ENCODE measurements around the gene CCP110.
A peak's percentile ranks its signal among the peaks of the same experiment; 100 is the strongest.

The CCP110 gene

DNA sequence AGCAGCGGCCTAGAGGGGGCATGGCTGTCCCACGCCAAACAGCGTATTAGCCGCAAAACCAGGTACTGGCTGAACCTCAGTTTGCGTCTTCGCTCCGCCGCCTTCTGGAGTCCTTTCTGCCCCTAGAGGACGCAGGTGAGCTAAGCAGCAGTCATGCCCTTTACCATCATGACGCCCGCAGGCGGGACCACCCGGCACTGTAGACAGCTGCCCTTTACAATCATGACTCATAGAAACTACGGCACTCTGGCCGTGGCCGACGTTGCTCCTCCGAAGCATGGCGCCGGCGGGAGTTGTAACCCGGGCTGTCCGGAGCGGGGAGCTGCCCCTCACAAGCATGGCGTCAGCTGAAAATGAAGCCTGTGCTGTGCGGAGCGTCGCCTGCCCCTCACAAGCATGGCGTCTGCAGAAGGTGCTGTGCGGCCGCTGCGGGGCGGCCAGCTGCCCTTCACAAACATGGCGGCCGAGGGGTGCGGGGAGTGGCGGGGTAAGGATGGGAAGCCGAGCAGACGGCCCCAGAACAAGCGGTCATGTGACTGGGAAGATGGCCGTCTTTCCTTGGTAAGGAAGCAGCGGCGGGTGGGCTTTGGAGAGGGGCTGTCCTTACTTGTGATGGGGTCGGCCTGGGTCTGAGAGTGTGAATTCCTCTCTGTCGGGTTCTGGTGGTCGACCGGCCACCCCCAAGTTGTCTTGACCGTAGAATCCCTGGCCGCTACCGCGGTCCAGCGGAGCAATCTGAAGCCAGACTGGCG lies 31.6 kb downstream of the CCP110 start, which contains the start of gene VPS35L:
VPS35L (plus strand) TSS at position 518 of the 752 bp plus-strand sequence; CDS start at position 545, 27 bp downstream.
- peak; percentile 75 for DNase-seq (ENCODE audit: low spot score)

DNA sequence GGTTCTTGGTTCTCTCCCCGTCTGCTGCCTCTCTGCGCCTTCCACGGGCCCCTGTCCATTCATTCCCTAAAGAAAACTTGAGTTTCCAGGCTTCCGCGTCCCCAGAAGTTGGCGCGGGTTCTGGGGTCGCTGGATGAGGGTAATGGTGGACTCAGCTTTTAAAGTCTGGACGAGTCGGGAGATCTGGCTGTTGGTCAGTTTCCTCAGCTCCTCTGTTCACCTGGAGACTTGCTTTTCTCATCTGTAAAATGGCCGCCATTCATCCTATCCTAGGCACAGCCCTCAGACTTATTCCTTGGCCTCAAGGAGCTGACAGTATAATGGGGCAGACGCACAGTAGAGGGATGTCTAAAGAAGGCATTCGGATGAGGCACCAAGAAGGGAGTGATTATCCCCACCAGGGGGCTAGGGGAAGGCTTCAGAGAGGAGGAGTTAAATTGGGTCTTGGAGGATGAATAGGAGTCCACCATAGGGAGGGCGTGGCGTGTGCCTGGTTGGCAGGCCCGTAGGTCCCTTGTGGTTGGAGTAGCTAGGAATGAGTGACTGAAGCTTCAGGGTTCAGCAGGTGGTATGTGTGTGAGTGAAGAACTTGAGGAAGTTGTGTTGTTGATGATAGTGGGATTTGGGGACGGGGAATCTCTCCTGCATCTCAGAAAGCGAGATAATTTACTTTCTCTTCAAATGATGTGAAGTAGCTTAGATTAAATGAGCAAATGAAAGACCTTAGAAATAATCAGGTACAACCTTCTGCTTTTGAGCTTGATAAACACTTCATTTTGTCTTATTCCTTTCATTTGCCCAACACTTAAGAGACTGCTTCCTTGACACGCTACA lies 32.4 kb downstream of the CCP110 start:
- DNase-seq (ENCODE audit: low spot score), result no peak

DNA sequence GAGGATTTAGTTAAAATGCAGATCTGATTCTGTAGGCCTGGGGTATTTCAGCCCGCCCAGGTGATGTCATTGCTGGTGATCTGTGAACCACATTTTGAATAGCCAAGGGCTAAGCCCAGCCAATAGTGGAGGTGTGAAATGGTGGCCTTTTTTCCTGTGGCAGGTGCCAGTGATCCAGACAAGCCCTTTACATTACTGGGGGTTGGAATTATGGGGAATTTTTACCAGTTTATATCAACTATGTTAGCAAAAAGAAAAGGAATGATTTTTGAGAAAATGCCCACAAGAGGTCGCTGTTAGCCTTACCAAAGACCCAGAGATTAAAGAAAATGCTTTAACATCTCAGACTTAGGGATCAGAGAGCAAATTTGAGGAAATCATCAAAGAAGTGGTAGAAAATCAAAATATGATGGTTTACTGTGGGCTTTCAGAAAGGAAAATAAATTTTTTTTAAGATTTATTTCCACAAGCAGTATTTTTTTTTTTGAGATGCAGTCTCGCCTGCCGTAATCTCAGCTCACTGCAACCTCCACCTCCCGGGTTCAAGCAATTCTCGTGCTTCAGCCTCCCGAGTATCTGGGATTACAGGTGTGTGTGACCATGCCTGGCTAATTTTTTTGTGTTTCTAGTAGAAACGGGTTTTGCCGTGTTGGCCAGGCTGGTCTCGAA lies 35.6 kb downstream of the CCP110 start:
- peak; percentile 33 for DNase-seq (ENCODE audit: low spot score)

DNA sequence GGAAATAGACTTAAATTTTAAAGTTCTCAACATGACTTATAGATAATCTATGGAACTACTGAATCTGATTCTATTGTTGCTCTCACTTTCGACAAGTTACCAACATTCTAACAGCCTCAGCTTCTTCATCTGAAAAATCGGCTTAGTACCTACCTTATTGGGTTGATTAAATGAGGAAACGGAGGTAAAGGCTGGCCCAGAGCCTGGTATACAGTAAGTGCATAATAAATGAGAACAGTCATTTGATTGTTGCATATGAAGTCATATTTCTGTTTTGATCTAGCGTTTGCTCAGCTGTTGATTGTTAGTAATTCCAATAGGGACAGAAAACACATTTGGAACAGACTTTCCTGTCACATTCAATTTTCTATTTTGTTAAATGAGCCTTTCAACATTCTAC lies 36.3 kb downstream of the CCP110 start:
- no peak for DNase-seq (ENCODE audit: low spot score)

DNA sequence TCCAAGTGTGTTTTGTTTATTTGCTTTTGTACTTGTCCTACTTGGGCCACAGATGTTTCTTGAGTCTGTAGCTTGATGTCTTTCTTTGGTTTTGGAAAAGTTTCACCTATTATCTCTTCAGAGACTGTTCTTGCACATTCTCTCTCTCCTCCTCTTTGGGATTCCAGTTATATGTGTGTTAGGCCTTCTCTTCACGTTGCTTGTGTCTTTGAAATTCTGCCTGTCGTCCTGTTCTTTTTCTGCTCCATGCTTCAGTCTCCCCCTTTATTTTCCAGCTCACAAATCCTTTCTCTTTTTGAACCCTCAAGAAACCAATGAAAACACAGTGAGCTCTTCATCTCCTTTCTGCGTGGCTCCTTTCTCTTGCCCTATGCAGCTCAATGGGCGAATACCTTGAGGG lies 39.6 kb downstream of the CCP110 start:
- DNase-seq (ENCODE audit: low spot score), result no peak

DNA sequence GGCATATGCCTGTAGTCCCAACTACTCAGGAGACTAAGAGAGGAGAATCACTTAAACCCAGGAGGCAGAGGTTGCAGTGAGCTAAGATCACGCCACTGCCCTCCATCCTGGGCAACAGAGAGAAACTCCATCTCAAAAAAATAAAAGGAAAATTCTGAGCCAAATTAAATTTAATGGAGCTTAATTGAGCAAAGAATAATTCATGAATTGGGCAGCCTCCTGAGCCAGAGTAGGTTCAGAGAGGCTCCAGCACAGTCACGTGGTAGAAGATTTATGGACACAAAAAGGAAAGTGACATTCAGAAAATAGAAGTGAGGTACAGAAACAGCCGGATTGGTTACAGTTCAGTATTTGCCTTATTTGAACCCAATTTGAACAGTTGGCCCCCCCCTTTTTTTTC lies 42.6 kb downstream of the CCP110 start:
- no peak for DNase-seq (ENCODE audit: low spot score)

DNA sequence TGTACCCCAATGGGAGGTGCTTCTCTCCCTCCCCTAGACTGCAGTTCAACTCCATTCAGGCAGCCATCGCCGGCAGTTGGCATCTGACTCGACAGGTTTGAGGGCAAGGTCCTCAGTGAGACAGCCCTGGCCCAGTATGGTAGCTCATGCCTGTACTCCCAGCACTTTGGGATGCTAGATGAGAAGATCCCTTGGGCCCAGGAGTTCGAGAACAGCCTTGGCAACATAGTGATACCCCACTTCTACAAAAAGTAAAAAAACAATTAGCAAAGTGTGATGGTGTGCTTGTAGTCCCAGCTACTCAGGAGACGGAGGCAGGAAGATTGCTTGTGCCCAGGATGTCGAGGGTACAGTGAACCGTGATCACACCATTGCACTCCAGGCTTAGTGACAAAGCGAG lies 43.8 kb downstream of the CCP110 start:
- DNase-seq (ENCODE audit: low spot score), result no peak

DNA sequence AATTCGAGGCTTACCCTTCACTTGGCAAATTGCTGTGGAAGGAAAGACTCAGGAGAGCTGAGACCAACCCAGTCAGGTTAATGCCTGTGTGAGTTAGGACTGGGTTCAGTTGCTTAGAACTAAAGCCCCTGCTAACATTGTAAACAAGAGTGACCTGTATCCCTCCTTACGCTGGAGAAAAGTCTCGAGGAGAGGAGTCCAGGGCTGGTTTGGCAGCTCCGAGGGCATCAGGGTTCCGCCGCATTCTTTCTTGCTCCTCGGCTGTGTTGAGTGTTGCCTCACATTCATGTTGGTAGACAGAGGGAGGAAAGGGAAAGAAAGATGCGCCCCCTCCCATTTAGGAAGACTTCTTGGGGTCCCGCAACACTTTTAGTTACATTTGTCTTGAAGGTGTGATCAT lies 50.3 kb downstream of the CCP110 start:
- no peak for DNase-seq (ENCODE audit: low spot score)

DNA sequence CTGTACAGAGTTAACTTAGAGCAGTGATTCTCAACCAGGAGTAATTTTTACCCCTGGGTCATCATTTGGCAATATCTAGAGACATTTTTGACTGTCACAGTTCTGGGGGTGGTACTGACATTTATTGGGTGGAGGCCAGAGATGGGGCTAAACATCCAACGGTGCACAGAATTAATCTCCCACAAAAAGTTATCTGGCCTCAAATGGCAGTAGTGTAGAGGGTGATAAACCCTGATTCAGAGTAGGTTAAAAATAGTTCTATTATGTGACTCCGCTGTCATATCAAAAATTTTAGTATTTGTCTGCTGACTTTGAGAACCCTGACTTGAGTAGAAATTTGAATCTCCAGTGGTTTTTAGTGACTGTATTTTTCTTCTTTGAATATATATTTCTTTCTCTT lies 50.9 kb downstream of the CCP110 start:
- no peak for DNase-seq (ENCODE audit: low spot score)

DNA sequence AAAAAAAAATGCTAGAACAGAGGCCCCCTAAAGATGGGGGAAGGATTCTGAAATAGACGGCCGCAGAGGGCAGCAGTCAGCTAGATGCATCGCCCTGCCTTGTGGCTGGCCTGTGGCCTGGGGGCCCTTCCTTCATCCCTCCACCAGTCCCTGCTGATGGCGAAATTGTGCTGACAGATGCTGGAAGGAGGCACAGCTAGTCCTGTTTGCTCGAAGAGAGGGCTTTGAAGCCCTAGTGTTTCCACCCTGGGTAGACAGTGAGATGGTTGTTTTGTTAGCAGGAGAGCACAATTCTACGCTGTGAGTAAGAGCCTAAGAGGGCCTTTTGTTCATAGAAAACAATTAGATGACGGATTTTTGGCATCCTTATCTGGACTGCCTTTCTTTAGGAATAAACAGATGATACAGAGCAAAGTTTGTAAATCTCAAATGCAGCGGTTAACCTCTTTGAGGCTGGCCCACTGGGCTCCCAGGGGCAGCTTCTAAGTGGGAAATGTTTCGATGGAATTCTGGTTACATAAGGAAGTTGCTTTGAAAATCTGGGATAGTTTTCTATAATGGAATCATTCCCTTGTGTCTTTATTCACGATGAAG lies 54.7 kb downstream of the CCP110 start:
- DNase-seq (ENCODE audit: low spot score), result no peak

DNA sequence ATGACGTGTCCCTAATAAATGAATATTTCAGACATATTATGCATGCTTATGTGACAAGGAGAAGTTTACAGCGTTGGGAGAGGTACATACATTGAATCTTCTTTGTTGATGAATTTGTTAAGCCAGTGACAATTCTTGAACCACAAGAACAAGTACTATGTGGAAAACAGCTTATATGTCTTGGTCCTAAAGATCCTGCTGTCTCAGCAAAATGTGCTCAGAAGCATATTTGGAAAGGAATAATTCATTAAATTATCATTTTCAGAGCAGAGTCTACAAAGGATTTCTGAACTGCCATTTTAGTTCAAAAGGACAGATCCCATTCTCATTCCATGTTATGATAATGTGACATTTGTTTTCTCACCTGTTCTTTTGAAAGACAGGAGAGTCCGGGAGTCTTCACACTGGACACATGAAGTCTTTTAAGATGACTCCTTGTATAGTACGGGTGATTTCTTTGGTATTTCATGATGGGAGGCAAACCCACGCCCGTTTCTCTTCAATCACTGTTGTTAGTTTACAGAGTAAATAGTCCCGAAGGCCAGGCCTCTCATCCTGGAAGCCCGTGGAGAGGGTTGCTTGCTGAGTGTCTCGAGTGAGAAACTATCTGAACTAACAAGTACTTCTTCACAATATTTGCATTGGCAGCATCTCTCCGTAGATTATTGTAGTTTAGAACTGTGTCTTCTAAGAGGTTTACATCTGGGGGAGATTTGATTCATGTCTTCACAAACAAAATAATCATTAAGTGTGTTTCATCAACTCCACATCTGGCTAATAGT lies 58.5 kb downstream of the CCP110 start:
- DNase-seq (ENCODE audit: low spot score), result no peak

DNA sequence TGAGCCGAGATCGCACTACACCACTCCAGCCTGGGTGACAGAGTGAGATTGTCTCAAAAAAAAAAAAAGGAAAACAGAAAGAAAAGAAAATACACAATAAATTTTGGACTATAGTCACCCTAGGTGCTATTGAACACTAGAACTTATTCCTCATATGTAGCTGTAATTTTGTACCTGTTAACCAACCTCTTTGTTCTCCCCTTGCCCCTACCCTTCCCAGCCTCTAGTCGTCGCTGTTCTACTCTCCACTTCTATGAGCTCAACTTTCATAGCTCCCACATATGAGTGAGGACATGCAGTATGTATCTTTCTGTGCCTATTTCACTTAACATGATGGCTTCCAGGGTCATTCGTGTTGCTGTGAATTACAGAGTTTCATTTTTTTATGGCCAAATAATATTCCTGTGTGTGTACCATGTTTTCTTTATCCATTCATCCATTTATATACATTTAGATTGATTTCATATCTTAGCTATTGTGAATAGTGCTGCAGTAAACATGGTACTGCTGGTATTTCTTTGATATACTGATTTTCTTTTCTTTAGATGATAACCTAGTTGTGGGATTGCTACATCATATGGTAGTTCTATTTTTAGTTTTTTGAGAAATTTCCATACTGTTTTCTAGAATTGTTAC lies 60.0 kb downstream of the CCP110 start:
- DNase-seq (ENCODE audit: low spot score), result peak; percentile 41

DNA sequence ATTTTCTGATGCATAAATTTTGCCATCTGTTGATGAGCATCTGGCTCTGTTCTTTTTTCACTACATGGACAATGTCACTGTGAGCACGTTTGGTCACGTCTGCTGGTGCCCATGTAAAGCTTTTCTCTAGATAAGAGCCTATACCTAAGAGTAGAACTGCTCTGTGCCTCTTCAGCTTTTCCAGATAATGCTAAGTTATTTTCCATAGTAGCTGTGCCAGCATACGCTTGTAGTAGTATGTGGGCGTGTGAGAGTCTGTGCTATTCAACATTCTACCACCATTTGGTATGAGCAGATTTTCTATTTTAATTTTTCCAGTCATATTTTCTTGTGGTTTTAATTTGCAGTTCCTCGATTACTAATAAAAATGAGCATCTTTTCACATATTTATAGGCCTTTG lies 64.9 kb downstream of the CCP110 start:
- DNase-seq (ENCODE audit: low spot score), result no peak

DNA sequence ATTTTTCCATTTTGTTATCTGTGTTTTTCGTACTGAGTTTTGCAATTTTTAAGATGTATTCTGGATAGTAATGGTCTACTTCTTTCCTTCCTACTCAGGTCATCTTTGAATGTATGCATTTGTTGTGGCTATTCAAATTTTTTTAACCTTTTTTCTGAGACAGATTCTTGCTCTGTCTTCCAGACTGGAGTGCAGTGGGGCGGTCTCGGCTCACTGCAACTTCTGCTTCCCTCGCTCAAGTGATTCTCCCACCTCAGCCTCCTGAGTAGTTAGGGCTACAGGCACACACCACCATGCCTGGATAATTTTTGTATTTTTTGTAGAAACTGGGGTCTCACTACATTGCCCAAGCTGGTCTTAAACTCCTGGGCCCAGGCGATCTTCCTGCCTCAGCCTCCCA lies 65.4 kb downstream of the CCP110 start:
- DNase-seq (ENCODE audit: low spot score), result no peak

DNA sequence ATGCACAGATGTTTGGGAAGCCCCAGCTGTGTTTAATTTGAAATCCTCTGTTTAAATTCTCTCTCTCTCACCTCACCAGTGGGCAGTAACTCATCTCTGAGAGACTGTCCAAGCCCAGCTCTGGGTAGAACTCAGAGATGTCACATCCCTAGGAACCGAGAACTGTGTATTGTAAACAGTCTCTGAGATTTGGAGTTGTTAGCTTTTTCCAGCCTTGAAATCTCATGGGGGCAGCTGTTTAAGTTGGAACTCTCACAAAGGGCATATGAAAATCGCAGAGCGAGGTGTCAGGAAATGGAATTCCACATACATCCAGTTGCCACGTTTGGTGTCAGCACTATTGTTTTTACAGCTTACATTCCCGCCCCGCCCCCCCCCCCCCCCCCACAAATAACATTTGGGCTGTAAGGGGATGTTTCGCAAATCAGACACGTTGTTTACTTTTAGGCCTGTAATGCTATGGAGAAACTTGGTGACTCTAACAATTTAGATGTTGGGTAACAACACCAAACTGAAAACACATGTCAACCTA lies 66.1 kb downstream of the CCP110 start:
- no peak for DNase-seq (ENCODE audit: low spot score)

DNA sequence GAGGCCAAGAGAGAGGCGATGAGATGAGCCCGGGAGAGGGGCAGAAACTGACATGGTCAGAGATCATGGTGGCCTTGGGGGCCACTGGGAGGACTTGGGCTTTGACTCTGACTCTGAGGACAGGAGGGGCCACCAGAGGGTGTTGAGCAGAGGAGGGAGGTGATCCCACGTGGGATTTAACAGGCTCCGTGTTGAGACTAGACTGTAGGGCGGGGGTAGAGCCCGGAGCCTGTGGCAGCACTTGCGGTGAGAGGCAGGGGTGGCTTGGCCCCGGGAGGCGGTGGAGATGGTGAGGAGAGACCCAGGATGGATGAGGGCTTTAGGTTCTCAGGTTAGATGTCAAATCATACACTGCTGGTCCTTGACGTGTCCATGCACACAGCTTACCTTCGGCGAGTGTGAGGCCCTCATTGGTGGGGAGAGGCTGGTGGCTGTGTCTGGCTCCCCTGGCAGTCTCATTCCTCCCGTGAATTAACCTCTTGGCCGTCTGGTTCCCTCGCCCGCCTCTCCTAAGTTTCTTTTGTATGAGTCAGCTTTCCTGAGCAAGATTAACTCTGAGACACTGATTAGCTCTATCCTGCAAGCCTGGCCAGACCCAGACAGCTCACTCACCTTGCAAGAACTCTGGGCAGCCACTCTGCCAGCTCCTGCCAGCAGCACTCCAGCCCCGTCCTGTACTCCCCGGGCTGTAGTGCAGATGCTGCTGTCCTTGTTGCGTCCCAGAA lies 71.5 kb downstream of the CCP110 start:
- no peak for DNase-seq (ENCODE audit: low spot score)

DNA sequence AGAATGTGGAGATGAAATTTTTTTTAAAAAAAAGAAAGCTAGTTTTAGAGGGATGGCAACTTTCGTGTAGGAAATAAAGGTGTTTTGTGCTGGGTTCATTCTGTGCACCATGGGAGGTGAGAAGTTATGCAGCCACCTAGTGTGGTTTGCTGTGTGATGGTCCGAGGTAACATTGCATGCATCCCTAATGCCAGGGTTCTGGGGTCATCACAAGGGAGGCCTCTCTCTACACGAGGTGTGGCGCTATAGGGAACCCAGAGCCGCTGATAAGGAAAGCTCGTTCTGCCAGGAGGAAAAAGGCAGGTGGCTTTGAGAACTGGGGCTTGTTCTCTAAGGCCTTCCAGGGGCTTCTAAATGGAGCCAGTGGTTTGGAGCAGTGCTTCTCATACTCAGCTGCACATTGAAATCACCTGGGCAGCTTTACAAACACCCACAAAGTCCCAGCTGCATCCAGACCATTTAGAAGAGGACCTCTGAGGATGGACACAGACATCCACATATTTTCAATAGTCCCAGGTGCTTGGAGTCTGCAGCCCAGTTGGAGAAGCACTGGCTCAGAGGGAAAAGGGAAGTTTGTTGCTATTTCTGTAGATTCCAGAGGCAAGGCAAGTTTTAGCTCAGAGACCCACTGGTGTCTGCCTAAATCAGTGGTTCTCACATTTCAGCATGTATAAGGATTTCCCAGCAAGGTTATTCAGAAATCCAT lies 75.2 kb downstream of the CCP110 start:
- DNase-seq (ENCODE audit: low spot score), result no peak

DNA sequence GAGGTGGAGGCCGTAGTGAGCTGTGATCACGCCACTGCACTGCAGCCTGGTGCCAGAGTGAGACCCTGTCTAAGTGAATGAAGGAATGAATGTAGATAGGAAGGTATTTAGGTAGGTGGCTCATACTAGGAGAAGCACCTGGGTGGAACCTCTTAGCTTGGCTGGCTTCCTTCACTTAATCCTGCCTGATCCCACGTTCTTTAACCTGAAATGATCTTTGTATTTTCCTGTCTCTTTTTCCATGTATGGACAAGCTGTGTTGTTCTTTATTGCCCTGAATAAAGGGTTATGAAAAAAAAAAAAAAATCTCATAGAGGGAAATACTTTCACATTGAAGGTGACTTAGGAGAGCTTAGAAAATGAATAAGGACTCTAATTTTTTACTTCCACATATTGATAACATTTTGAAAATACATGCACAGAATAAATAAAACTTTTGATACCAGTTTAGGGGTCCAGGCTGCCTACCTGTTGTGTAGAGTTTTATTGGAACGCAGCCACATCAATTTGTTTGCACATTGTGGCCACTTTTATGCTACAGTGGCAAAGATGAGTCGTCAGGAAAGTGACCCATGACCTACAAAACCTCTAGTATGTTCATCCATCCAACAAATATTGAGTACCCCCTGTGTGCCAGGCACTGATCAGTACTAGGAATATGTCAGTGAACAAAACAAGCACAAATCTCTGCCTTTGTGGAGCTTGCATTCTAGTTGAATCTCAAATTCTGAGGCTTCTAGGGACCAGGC lies 76.4 kb downstream of the CCP110 start:
- no peak for DNase-seq (ENCODE audit: low spot score)
